T-helper 2 cell (primary cell): Measurements from ENCODE around the gene STRADB.
"Not testable (repeated sequence)": the region's sequence is repeated elsewhere in the genome, so short reads cannot be mapped to it uniquely, and the experiment has no call there.

Source experiments
- DNase-seq, 5 experiments: peaks; one replicate each; pipeline versions ENCODE4 v3.0.0 to v3.0.0-alpha.2; 2012 to 2022

STRADB gene

GRCh38 chr2:201430839-201431238 is 20.7 kb upstream of the STRADB start:
- no peak for DNase-seq

GRCh38 chr2:201432038-201432620 is 19.4 kb upstream of the STRADB start:
- DNase-seq: peak in 1 of 5 experiments; percentile 84

GRCh38 chr2:201432621-201433393 is 18.7 kb upstream of the STRADB start:
- no peak for DNase-seq

DNA sequence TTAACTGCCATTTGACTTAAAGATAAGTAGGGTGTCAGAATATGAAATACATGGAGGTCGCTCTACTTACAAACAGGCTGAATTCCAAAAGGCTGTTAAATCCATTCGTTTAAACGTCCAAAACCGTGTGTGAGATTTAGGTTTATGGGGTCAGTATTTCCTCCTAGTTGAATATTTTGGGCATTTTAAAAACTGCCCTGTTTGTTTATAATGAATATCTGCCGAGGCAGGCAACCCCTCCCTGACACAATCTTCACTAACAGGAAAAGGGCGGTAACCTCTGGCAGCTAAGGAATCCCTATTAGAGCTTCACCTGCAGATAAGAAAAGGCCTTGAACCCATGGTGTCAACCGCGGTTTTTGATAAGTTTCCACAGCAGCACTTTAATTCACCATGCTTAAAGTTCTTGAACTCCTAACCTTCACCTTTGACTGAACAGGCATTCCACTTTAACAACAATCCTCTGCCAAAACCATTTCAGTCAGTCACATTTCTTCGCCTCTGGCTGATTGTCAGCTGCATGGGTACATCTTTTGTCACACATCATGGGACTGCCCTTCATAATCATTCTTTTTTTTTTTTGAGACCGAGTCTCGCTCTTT is 18.0 kb upstream of the STRADB start:
- peak in 1 of 5 experiments; percentile 58 for DNase-seq

GRCh38 chr2:201436141-201436540 is 15.4 kb upstream of the STRADB start:
- no peak for DNase-seq

DNA sequence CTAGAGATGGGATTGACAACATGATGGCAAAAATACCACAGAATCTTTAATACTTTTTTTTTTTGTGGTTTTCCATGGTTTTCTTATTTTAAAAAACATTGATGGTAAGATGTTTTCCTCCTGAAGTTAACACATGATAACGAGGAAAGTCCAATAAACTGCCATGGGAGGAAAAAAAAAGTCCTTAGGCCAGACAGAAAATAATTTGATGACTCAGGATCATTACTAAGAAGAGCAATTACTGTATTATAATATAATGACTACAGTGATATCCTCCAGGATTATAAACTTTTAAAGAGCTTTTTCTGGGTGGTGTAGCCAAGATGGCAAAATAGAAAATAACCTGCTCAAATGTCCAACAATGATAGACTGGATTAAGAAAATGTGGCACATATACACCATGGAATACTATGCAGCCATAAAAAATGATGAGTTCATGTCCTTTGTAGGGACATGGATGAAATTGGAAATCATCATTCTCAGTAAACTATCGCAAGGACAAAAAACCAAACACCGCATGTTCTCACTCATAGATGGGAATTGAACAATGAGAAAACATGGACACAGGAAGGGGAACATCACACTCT is 12.1 kb upstream of the STRADB start:
- DNase-seq: not testable (repeated sequence)

GRCh38 chr2:201440182-201440581 is 11.4 kb upstream of the STRADB start:
- DNase-seq: no peak

DNA sequence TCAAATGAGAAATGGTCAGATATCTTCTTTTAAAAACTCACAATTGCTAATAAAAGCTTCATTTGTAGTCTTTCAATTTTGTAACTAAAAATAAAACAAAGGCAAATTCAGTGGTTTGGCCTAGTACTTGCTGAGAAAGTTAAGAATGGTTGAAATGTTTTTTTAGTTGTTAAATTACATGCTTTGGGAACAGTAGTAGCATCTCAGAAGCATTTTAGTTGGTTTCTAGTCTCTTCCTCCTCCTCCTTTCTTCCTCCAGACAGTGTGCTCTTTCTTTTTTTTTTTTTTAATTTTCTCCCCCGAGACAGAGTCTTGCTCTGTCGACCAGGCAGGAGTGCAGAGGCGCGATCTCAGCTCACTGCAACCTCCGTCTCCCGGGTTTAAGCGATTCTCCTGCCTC is 10.1 kb upstream of the STRADB start:
- no peak for DNase-seq

DNA sequence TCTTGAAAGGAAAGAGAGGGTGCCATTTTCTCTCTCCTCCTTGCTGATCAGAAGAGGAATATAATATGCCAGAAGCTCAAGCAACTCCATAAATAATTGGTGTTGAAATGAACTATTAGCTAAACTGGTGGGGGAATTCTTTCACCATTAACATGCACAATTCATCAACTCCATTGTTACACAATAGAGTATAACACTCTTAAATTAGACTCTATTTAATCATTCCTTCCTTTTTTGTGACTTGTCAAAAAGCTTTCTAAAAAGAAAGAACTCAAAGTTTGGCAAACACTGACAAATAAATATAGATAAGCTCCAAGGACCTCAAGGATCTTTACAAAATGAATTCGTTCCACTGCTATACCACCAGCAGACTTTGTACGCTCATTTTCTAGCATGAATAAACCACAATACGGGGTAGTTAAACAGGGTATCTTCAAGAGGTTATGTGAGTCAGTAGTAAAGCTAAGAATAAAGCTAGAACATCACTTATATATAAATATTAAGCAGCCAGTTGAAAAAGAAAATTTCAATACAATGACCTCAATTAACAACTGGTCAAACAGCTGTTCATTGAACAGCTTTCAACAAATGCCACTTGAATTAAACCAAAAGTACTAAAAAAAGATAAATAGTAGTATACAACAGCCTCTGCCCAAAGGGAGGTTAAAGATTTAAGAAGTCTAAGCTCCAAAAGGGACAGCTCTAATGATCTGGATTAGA is 6.6 kb upstream of the STRADB start:
- no peak for DNase-seq

DNA sequence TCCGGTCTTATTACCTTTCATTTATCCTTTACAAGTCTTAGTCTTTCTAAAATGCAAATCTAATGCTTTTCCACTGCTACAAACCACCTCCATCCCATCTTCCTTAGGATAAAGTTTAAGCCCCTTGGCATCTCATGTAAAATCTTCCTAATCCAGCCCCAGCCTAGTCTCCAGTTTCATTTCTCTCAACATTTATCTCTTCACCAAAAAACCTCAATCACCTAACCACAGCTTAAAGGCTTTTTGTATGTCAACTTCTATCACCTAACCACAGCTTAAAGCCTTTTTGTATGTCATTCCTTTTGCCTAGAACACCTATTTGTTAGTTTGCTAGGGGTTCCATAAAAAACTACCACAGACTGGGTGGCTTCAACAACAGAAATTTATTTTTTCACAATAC is 4.5 kb upstream of the STRADB start:
- DNase-seq: peak in 2 of 5 experiments; percentile 10 to 77

GRCh38 chr2:201448061-201448460 is 3.5 kb upstream of the STRADB start:
- peak in 1 of 5 experiments; percentile 76 for DNase-seq

DNA sequence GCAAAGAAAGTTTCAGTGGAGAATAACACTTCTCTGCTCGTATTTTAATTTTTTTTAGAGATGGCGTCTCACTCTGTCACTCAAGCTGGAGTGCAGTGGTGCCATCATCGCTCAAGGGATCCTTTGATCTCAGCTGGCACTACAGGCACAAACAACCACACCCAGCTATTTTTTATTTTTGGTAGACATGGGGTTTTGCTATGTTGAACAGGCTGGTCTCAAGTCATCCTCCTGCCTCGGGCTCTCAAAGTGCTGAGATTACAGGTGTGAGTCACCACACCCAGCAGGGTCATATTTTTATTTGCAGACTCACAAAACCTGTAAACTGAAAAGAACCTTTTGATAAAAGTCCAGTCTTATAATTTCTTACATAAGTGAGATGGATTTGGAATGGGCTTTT is 2.8 kb upstream of the STRADB start:
- DNase-seq: peak in 3 of 5 experiments; percentile 10 to 68 (median 29)

DNA sequence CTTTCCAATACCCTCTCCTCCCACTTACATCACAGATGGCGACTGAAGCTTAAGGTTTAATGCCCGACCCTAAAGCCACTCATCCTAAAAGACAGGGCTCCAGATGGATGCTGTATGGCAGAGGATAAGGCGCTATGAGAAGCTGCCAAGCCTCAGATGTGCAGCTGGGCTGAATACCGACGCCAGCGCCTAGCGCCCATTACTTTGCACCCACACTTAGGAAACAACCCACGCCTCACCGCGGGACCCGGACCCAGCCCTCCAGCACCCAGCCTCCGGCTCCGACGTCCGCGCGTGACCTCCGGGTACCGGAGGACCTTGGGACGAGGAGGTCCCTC is 617 bp upstream of the STRADB start:
- DNase-seq: no peak

DNA sequence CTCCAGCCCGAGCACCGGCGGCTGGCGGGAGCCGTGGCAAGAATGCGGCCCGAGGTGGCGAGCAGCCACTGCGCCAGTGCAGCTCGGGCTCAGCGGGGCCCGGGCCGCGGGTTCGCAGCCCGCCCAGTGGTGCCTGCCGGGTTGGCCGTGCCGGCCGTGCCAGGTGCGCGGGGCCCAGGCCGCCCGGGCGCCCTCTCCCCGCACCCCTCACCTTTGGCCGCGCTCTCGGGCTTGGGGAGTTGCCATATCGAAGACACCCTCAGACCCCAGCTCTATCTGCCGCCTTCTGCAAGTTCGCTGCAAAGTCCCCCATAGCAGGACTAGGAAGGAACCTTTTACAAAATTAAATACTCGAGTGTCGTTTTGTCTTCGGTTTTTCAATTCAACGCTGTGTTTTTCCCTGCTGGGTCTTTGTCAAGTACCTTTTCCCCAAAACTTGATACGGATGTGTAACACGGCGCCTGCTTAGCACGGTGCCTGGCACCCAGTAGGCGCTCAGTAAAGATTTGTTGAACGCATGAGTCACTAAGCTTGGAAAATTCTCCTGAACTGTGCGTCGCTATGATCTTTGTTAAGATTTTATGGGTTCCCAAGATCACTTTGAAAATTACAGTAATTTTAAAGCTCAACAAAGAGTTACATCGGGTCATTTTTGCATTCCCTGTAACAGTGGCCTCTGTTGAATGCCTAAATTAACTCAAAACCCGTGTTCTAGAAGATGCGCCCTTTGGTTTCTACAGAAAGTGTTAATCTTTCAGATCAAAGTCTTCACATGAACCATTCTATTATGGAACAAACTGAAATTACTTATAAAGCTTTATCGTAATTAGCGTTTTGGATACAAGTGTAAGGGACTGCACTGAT is 750 bp downstream of the STRADB start:
- DNase-seq: no peak

GRCh38 chr2:201452922-201453643 is 1.5 kb downstream of the STRADB start:
- no peak for DNase-seq

- no peak for DNase-seq
Measured at GRCh38 chr2:201458381-201458780, 6.8 kb downstream of the STRADB start.

GRCh38 chr2:201460532-201460931 is 9.0 kb downstream of the STRADB start:
- no peak for DNase-seq

DNA sequence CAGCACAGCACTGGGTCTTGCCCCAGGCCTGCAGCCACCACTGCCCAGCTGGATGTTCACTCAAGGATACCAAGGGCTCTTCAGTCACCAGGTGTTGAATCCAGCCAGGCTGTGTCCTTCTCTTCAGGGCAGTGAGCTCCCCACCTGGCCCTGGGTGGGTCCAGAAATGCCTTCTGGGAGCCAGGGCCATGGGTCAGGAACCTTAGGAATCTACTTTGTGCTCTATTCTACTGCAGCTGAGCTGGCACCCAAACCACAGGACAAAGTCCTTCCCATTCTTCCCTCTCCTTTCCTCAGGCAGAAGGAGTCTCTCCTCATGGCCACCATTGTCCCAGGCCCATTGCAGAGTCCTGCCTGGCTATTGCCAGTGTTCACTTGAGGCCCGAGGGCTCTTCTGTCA is 13.0 kb downstream of the STRADB start:
- DNase-seq: no peak

DNA sequence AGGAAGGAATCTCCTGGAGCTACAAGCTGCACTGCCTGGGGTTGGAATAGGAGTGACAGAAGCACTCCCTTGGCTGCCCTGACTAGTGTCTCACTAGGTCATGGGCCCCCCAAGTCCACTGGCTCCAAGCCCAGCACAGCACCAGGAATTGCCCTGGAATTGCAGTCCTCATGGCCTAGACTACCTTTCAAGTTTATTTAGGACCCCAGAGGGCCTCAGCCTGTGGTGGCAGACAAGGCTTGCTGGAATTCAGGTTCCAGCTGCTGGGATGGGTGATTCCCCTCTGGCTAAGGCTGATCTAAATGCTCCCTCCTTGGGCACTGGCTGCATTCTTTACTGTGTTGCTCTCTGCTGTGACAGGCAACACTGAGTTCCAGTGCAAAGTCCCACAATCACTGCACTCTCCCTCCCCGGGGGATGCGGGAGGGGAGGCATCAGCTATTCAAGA is 14.0 kb downstream of the STRADB start:
- no peak for DNase-seq

DNA sequence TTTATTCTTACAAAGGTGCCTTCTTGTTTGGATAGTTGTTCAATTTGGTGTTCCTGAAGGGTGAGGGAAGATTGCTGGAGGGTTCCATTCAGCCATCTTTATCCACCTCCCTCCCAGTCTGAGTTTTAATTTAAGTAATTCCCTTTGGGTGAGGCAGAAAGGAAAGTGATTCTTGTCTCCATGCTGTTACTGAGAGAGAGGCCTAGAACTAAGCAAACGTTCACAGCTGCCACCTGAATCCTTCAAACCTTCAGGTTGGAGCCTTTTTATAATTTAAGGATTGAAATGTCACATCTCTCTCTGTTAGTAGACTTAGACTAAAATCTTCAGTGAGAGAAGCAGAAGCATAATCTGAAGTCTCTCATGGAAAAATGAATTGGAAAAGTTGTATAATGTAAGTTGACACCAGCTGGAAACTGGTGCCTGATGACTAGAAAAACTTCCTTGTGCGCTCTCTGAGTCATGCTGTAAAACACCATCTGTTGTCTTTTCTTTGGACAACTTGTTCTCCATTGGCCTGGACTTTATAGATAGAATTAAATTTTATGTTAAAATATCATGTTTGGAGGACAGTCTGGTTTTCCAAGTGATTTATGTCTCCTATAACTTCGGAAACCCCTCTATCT is 14.6 kb downstream of the STRADB start:
- no peak for DNase-seq

- no peak for DNase-seq
Measured at GRCh38 chr2:201467666-201468065, 16.1 kb downstream of the STRADB start.
